GM23248 (cell line): ENCODE results near the gene LYST. TPM values are rescaled to one million over a fixed set of nuclear protein-coding genes. Genes with fewer than 3 reads are reported as not detected.
A peak's percentile ranks its signal among the peaks of the same experiment; 100 is the strongest.

Experiments used
- DNase-seq: peaks from one replicate; pipeline ENCODE4 v3.0.0-alpha.2; 2015
- H2AFZ ChIP-seq: fragments of 200-600 bp; sonication (generic); 2 replicates; pipeline ENCODE4 v1.6.1; 2016; ENCODE audit warnings: antibody characterized with exemption
- H3F3A ChIP-seq: fragments of 200-600 bp; sonication (generic); 2 replicates; pipeline ENCODE4 v1.6.1; 2016; ENCODE audit warnings: mild to moderate bottlenecking, antibody characterized with exemption, mixed run types; ENCODE audit not compliant: insufficient read depth
- H3K27ac ChIP-seq: fragments of 200-600 bp; sonication (generic); 2 replicates; pipeline ENCODE4 v1.5.1; 2016; ENCODE audit warnings: mild to moderate bottlenecking
- H3K27me3 ChIP-seq: fragments of 200-600 bp; sonication (generic); replicated peaks from 2 replicates; pipeline ENCODE4 v1.6.1; 2016; ENCODE audit warnings: mild to moderate bottlenecking; ENCODE audit not compliant: insufficient read depth
- H3K36me3 ChIP-seq: fragments of 200-600 bp; sonication (generic); 2 replicates; pipeline ENCODE4 v1.6.1; 2016; ENCODE audit warnings: low read depth, mild to moderate bottlenecking
- H3K4me1 ChIP-seq: fragments of 200-600 bp; sonication (generic); 2 replicates; pipeline ENCODE4 v1.6.1; 2016; ENCODE audit warnings: mild to moderate bottlenecking; ENCODE audit not compliant: insufficient read depth
- H3K4me2 ChIP-seq: fragments of 200-600 bp; sonication (generic); one replicate; pipeline ENCODE4 v1.6.1; 2016; ENCODE audit warnings: mild to moderate bottlenecking; ENCODE audit not compliant: unreplicated experiment
- H3K4me3 ChIP-seq: fragments of 200-600 bp; sonication (generic); 2 replicates; pipeline ENCODE4 v1.5.1; 2016; ENCODE audit warnings: mild to moderate bottlenecking
- H3K79me2 ChIP-seq: fragments of 200-600 bp; sonication (generic); 2 replicates; pipeline ENCODE4 v1.6.1; 2016; ENCODE audit warnings: mild to moderate bottlenecking; ENCODE audit not compliant: insufficient read depth
- H3K9ac ChIP-seq: fragments of 200-600 bp; sonication (generic); 2 replicates; pipeline ENCODE4 v1.6.1; 2016; ENCODE audit warnings: mild to moderate bottlenecking
- H3K9me2 ChIP-seq: fragments of 200-600 bp; sonication (generic); 2 replicates; pipeline ENCODE4 v1.6.1; 2016; ENCODE audit warnings: mixed run types, mild to moderate bottlenecking, moderate library complexity; ENCODE audit not compliant: insufficient read depth
- H3K9me3 ChIP-seq: fragments of 200-600 bp; sonication (generic); one replicate; pipeline ENCODE4 v1.6.1; 2017; ENCODE audit warnings: low read depth
- H4K20me1 ChIP-seq: fragments of 200-600 bp; sonication (generic); 2 replicates; pipeline ENCODE4 v1.6.0; 2016; ENCODE audit not compliant: insufficient read depth
- EZH2 ChIP-seq: fragments of 200-600 bp; sonication (generic); IDR thresholded peaks from 2 replicates; pipeline ENCODE4 v1.6.1; 2018; ENCODE audit warnings: antibody characterized with exemption, mild to moderate bottlenecking; ENCODE audit not compliant: insufficient read depth, poor library complexity, severe bottlenecking
- EZH2phosphoT487 ChIP-seq: fragments of 200-600 bp; sonication (generic); IDR thresholded peaks from 2 replicates; pipeline ENCODE4 v1.6.1; 2018; ENCODE audit warnings: antibody characterized with exemption, moderate library complexity, mild to moderate bottlenecking, low read depth; ENCODE audit not compliant: insufficient read depth
- WGBS, 2 experiments: methylation state at CpG; one replicate each; pipeline ENCODE4 v1.1.6; 2015 to 2017; ENCODE audit warnings: low lambda C conversion rate in 2 of 2, low coverage in 1 of 2; ENCODE audit errors: missing lambda C conversion rate in 2 of 2; 5-methylcytosine and 5-hydroxymethylcytosine counted together
- in situ Hi-C: fragments of 300-500 bp; cut with MboI; formaldehyde crosslinking; loops from 2 replicates; pipeline ENCODE4 v1.15.0; 2020
- polyA plus RNA-seq: library from polyadenylated mRNA; unstranded; fragments of >200 nt; fragmentation: Nextera tagmentation; extraction: Ambion mirVana; gene quantifications from 2 replicates; pipeline ENCODE4 v1.2.1, GENCODE V29; 2016
- total RNA-seq: library from RNA; depleted of rRNA; stranded (reverse); fragments of >200 nt; shearing (Covaris generic); gene quantifications from 2 replicates; pipeline ENCODE4 v1.2.3, GENCODE V29; 2014

LYST gene
- total and polyA plus RNA-seq, 2 experiments from 2014 or later: 5.1 to 9.0 TPM

GRCh38 chr1:235708390-235708962 lies 158.2 kb downstream of the LYST start:
- 28 to 31% methylated on average over 4 of the region's 4 CpGs for WGBS, 2 experiments
- in situ Hi-C loops: no loop called here
- Histone ChIP-seq H3K79me2 (no peaks in the 10 kb centered on the region), H3K9ac (no peak overlapping the region), H4K20me1 (no peaks in the 10 kb centered on the region), H3K27me3 (no peaks in the 10 kb centered on the region), H2AFZ (no peak overlapping the region), H3K36me3 (no peaks in the 10 kb centered on the region), H3K4me1 (peaks cover 20% of the 10 kb centered on the region), H3K27ac (peak overlapping the region; percentile 59), H3K9me2 (no peaks in the 10 kb centered on the region), H3K9me3 (no peaks in the 10 kb centered on the region), H3K4me3 (no peak overlapping the region), H3K4me2 (peak overlapping the region; percentile 53), H3F3A (peaks cover 19% of the 10 kb centered on the region; the same call in 1 of the 2 replicates)
- TF ChIP-seq EZH2phosphoT487 (no peak), EZH2 (no peak)
- peak; percentile 85 for DNase-seq

GRCh38 chr1:235703506-235703905 lies 163.2 kb downstream of the LYST start:
- DNase-seq: peak; percentile 48

GRCh38 chr1:235702412-235702811 lies 164.3 kb downstream of the LYST start:
- Histone ChIP-seq H3K9me2 (no peaks in the 10 kb centered on the region), H3K4me2 (no peak overlapping the region), H4K20me1 (no peaks in the 10 kb centered on the region), H3K4me3 (no peak overlapping the region), H3K27ac (no peak overlapping the region), H3K79me2 (no peaks in the 10 kb centered on the region), H3K9me3 (no peaks in the 10 kb centered on the region), H3K36me3 (no peaks in the 10 kb centered on the region), H3K4me1 (peaks cover 8% of the 10 kb centered on the region), H3F3A (peaks cover 9% of the 10 kb centered on the region; the same call in 1 of the 2 replicates), H3K27me3 (no peaks in the 10 kb centered on the region), H2AFZ (no peak overlapping the region), H3K9ac (no peak overlapping the region)
- WGBS, 2 experiments: 85 to 86% methylated on average over 9 of the region's 9 CpGs
- DNase-seq: no peak
- in situ Hi-C loops: no loop called here
- no peak for TF ChIP-seq EZH2
- TF ChIP-seq EZH2phosphoT487: no peak

More at GRCh38 chr1:235703506-235703905, 163.2 kb downstream of the LYST start:
- in situ Hi-C loops: no loop called here
- TF ChIP-seq EZH2phosphoT487: no peak
- no peak for TF ChIP-seq EZH2
- H3K9me3 ChIP-seq: no peaks in the 10 kb centered on the region
- no peak overlapping the region for H3K27ac ChIP-seq
- H3K79me2 ChIP-seq: no peaks in the 10 kb centered on the region
- no peaks in the 10 kb centered on the region for H4K20me1 ChIP-seq
- no peaks in the 10 kb centered on the region for H3K9me2 ChIP-seq
- H3K4me2 ChIP-seq: no peak overlapping the region
- 68 to 77% methylated on average over 2 of the region's 2 CpGs for WGBS, 2 experiments
- no peak overlapping the region for H3K4me3 ChIP-seq
- no peak overlapping the region for H3K9ac ChIP-seq
- no peak overlapping the region for H2AFZ ChIP-seq
- no peaks in the 10 kb centered on the region for H3K27me3 ChIP-seq
- H3K36me3 ChIP-seq: no peaks in the 10 kb centered on the region
- peaks cover 17% of the 10 kb centered on the region for H3K4me1 ChIP-seq
- H3F3A ChIP-seq: peaks cover 14% of the 10 kb centered on the region; the same call in 1 of the 2 replicates

- H3K4me3 ChIP-seq: no peak overlapping the region
- H3K9ac ChIP-seq: no peak overlapping the region
- no peaks in the 10 kb centered on the region for H3K4me1 ChIP-seq
- no peaks in the 10 kb centered on the region for H3K79me2 ChIP-seq
- H3K9me3 ChIP-seq: no peaks in the 10 kb centered on the region
- no peaks in the 10 kb centered on the region for H3K27me3 ChIP-seq
- DNase-seq: no peak
- no peak overlapping the region for H3K4me2 ChIP-seq
- no peaks in the 10 kb centered on the region for H3K9me2 ChIP-seq
- WGBS, 2 experiments: 91 to 92% methylated on average over 2 of the region's 2 CpGs
- in situ Hi-C loops: no loop called here
- no peak for TF ChIP-seq EZH2
- TF ChIP-seq EZH2phosphoT487: no peak
- no peaks in the 10 kb centered on the region for H4K20me1 ChIP-seq
- H3K36me3 ChIP-seq: no peaks in the 10 kb centered on the region
- H3F3A ChIP-seq: no peaks in the 10 kb centered on the region
- H2AFZ ChIP-seq: no peak overlapping the region
- no peak overlapping the region for H3K27ac ChIP-seq
Observed at GRCh38 chr1:235697508-235697907, 169.2 kb downstream of the LYST start.
